Karpas-422 (cell line): Measurements from ENCODE around the gene USP48. TPM values are rescaled to one million over a fixed set of nuclear protein-coding genes. Genes with fewer than 3 reads are reported as not detected.
"Not testable (repeated sequence)": the region's sequence is repeated elsewhere in the genome, so short reads cannot be mapped to it uniquely, and the experiment has no call there.

ENCODE experiments used
- DNase-seq: peaks from one replicate; pipeline ENCODE4 v3.0.0-alpha.2; 2015
- H2AFZ ChIP-seq: fragments of 200-600 bp; sonication (generic); 2 replicates; pipeline ENCODE4 v1.6.1; 2014; ENCODE audit warnings: antibody characterized with exemption, low read length, mixed read lengths
- H3K27ac ChIP-seq: fragments of 200-600 bp; sonication (generic); 2 replicates; pipeline ENCODE4 v1.5.1; 2014; ENCODE audit warnings: mild to moderate bottlenecking, low read length, moderate library complexity
- H3K27me3 ChIP-seq: fragments of 200-600 bp; sonication (generic); 2 replicates; pipeline ENCODE4 v1.6.1; 2014; ENCODE audit warnings: low read length, mixed read lengths
- H3K36me3 ChIP-seq: fragments of 200-600 bp; sonication (generic); 2 replicates; pipeline ENCODE4 v1.6.1; 2014; ENCODE audit warnings: low read length, mixed read lengths; ENCODE audit not compliant: insufficient read depth
- H3K4me1 ChIP-seq: fragments of 200-600 bp; sonication (generic); 2 replicates; pipeline ENCODE4 v1.6.1; 2014; ENCODE audit warnings: mild to moderate bottlenecking, low read length, mixed read lengths
- H3K4me2 ChIP-seq: fragments of 200-600 bp; sonication (generic); 2 replicates; pipeline ENCODE4 v1.6.1; 2014; ENCODE audit warnings: low read length, low read depth, mild to moderate bottlenecking; ENCODE audit not compliant: poor library complexity, severe bottlenecking
- H3K4me3 ChIP-seq: fragments of 200-600 bp; sonication (generic); 2 replicates; pipeline ENCODE4 v1.5.1; 2014; ENCODE audit warnings: mild to moderate bottlenecking, antibody characterized with exemption, low read length, mixed read lengths
- H3K79me2 ChIP-seq: fragments of 200-600 bp; sonication (generic); 2 replicates; pipeline ENCODE4 v1.6.1; 2014; ENCODE audit warnings: mild to moderate bottlenecking, low read length, mixed read lengths
- H3K9ac ChIP-seq: fragments of 200-600 bp; sonication (generic); 2 replicates; pipeline ENCODE4 v1.6.0; 2014; ENCODE audit warnings: low read length
- H3K9me2 ChIP-seq: fragments of 200-600 bp; sonication (generic), shearing (Covaris generic); replicated peaks from 2 replicates; pipeline ENCODE4 v1.6.0; 2014; ENCODE audit warnings: mild to moderate bottlenecking, low read length, moderate library complexity; ENCODE audit not compliant: insufficient read depth
- H3K9me3 ChIP-seq: fragments of 300-700, 200-600 bp; sonication (generic); 2 replicates; pipeline ENCODE4 v1.6.1; 2014; ENCODE audit warnings: low read length, mixed read lengths
- H4K20me1 ChIP-seq: fragments of 200-600 bp; sonication (generic); 2 replicates; pipeline ENCODE4 v1.6.1; 2014; ENCODE audit warnings: mild to moderate bottlenecking, antibody characterized with exemption, low read length, low read depth; ENCODE audit not compliant: insufficient read depth
- total RNA-seq: library from RNA; depleted of rRNA; stranded (reverse); fragments of >200 nt; shearing (Covaris generic); gene quantifications from 2 replicates; pipeline ENCODE4 v1.2.3, GENCODE V29; 2014; ENCODE audit warnings: low replicate concordance

USP48 gene
- total RNA-seq, 1 experiment from 2014 or later: 35.1 TPM

DNA sequence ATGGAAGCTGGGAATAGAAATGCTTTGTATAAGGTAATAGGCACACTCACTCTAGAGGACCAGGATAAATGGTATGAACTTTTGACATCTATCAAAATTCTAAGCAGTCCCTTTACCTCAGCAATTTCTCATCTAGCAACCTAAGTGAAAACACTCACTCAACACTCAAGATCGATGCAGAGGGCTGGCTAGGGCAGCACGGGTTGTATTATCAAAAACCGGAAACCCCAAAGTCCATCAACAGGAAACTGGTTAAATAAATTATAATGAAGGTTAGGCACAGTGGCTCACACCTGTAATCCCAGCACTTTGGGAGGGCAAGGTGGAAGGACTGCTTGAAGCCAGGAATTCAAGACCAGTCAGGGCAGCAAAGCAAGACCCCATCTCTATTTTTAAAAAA, 9.4 kb downstream of the USP48 start:
- H3K9ac ChIP-seq: no peak overlapping the region
- no peak overlapping the region for H3K4me3 ChIP-seq
- H3K4me1 ChIP-seq: 0 out of 2 replicates have a peak, but pooled peaks cover 5% of the 10 kb centered on the region
- no peak overlapping the region for H2AFZ ChIP-seq
- DNase-seq: no peak
- H3K79me2 ChIP-seq: peaks cover 96% of the 10 kb centered on the region
- 0 out of 2 replicates have a peak, but pooled peaks cover 4% of the 10 kb centered on the region for H4K20me1 ChIP-seq
- no peak overlapping the region for H3K27ac ChIP-seq
- no peak overlapping the region for H3K4me2 ChIP-seq
- H3K9me3 ChIP-seq: no peaks in the 10 kb centered on the region
- no peaks in the 10 kb centered on the region for H3K9me2 ChIP-seq
- H3K27me3 ChIP-seq: no peaks in the 10 kb centered on the region
- H3K36me3 ChIP-seq: no peaks in the 10 kb centered on the region

DNA sequence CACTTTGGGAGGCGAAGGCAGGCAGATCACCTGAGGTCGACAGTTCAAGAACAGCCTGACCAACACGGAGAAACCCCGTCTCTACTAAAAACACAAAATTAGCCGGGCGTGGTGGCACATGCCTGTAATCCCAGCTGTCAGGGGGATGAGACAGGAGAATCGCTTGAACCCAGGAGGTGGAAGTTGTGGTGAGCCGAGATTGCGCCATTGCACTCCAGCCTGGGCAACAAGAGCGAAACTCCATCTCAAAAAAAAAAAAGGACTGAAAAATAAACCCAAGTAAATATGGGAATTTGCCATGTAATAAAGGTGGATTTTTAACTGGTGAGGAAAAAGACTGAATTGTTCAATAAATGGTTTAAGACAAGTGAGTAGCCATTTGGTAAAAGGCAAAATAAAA, 11.3 kb downstream of the USP48 start:
- H3K9me2 ChIP-seq, H3K9me3 ChIP-seq, H3K4me3 ChIP-seq, H4K20me1 ChIP-seq, H3K4me1 ChIP-seq, H3K4me2 ChIP-seq, H2AFZ ChIP-seq, H3K27me3 ChIP-seq, H3K27ac ChIP-seq, H3K36me3 ChIP-seq, DNase-seq, H3K9ac ChIP-seq: not testable (repeated sequence)
- H3K79me2 ChIP-seq: peaks cover 97% of the 10 kb centered on the region

DNA sequence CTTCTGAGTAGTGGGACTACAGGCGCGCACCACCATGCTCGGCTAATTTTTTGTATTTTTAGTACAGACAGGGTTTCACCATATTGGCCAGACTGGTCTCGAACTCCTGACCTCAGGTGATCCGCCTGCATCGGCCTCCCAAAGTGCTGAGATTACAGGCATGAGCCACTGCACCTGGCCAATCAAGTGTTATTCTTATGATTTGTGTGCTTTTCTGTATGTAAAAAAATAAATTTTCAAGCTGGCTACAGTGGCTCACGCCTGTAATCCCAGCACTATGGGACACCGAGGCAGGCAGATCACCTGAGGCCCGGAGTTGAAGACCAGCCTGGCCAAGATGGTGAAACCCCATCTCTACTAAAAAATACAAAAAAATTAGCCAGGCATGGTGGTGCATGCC, 12.3 kb downstream of the USP48 start:
- not testable (repeated sequence) for H3K9ac ChIP-seq, H3K36me3 ChIP-seq, H3K9me2 ChIP-seq, H4K20me1 ChIP-seq, DNase-seq, H2AFZ ChIP-seq, H3K27me3 ChIP-seq, H3K4me2 ChIP-seq, H3K4me3 ChIP-seq, H3K9me3 ChIP-seq, H3K27ac ChIP-seq
- Histone ChIP-seq H3K4me1 (peaks cover 15% of the 10 kb centered on the region), H3K79me2 (peaks cover 97% of the 10 kb centered on the region)

DNA sequence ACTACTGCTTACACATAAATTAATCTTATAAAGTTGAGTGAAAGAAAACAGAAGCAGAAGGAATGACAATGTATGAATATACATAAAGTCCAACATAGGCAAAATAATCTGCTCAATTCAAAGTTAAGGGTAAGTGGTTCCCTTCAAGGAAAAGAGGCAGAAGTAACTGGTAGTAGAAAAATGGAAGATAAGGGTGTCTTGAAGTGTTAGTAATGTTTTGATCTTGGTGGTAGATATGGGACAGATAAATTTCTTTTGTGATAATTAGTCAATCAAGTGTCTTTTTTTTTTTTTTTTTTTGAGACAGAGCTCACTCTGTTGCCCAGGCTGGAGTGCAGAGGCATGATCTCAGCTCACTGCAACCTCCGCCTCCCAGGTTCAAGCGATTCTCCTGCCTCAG, 12.7 kb downstream of the USP48 start:
- no peaks in the 10 kb centered on the region for H3K9me3 ChIP-seq
- H3K27ac ChIP-seq: no peak overlapping the region
- H2AFZ ChIP-seq: no peak overlapping the region
- DNase-seq: no peak
- no peaks in the 10 kb centered on the region for H3K36me3 ChIP-seq
- H3K27me3 ChIP-seq: no peaks in the 10 kb centered on the region
- H4K20me1 ChIP-seq: peaks cover 7% of the 10 kb centered on the region; the same call in 1 of the 2 replicates
- H3K4me3 ChIP-seq: no peak overlapping the region
- peaks cover 19% of the 10 kb centered on the region for H3K4me1 ChIP-seq
- peaks cover 97% of the 10 kb centered on the region for H3K79me2 ChIP-seq
- H3K4me2 ChIP-seq: no peak overlapping the region
- no peaks in the 10 kb centered on the region for H3K9me2 ChIP-seq
- no peak overlapping the region for H3K9ac ChIP-seq

DNA sequence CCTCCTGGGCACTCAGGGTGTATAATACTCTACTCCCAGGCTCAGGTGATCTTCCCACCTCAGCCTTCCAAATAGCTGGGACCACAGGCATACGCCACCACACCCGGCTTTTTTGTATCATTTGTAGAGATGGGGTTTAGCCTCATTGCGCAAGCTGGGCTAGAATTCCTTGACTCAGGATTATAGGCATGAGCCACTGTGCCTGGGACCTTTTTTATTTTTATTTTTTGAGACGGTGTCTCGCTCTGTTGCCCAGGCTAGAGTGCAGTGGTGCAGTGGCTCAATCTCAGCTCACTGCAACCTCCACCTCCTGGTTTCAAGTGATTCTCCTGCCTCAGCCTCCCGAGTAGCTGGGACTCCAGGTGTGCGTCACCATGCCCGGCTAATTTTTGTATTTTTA, 15.8 kb downstream of the USP48 start:
- not testable (repeated sequence) for H4K20me1 ChIP-seq, DNase-seq, H3K27me3 ChIP-seq, H3K9ac ChIP-seq, H3K4me2 ChIP-seq, H3K27ac ChIP-seq, H3K9me3 ChIP-seq, H3K4me3 ChIP-seq, H2AFZ ChIP-seq, H3K36me3 ChIP-seq, H3K9me2 ChIP-seq
- peaks cover 50% of the 10 kb centered on the region for H3K4me1 ChIP-seq
- peaks cover 97% of the 10 kb centered on the region for H3K79me2 ChIP-seq

DNA sequence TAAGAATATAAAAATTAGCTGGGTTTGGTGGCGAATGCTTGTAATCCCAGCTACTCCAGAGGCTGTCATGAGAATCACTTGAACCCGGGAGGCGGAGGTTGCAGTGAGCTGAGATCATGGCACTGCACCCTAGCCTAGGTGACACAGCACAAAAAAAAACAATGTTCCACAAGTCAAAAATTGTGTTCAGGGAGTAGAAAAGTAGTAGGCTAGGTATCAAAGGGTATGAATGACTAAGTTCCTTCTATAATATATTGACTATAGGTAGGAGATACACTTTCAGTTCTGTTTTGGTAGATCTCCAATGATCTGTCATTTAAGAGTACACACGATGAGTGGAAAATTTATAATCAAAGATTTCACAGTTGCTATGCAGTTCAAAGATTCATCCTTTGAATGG, 16.7 kb downstream of the USP48 start:
- Histone ChIP-seq H3K4me3 (no peak overlapping the region), H3K27ac (no peak overlapping the region), H3K79me2 (peaks cover 98% of the 10 kb centered on the region), H3K36me3 (no peaks in the 10 kb centered on the region), H3K27me3 (no peaks in the 10 kb centered on the region), H3K9ac (no peak overlapping the region), H3K9me2 (no peaks in the 10 kb centered on the region), H3K4me1 (peaks cover 58% of the 10 kb centered on the region), H3K9me3 (no peaks in the 10 kb centered on the region), H3K4me2 (no peak overlapping the region), H2AFZ (no peak overlapping the region), H4K20me1 (peaks cover 7% of the 10 kb centered on the region; the same call in 1 of the 2 replicates)
- no peak for DNase-seq

DNA sequence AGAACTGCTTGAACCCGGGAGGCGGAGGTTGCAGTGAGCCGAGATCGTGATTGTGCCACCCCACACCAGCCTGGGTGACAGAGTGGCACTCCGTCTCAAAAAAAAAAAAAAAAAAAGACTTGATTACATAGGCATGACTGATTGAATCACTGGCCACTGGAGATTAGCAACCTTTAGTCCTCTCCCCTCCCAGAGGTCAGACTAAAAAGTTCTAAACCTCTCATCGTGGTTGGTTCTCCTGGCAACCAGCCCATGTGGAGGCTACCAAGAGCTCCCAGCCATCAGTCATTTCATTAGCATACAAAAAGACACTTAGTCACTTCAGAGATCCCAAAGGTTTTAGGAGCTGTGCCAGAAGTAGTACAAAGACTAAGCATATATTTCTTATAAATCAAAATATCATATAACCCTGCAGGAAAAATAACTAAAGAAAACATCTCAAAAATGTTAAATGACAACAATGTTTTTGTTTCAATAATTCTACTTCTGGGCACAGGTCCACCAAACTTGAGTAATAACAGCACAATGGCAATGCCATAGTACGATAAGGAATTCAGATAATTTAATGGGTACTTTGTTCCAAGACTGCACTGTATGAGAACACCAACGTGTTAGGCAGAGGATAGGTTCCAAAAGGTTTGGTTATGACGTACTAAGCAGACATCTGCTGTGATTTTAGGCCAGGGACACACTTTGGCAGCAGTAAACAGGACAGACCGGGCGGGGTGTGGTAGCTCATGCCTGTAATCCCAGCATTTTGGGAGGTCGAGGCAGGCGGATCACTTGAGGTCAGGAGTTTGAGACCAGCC, 18.1 kb downstream of the USP48 start:
- Histone ChIP-seq H3K36me3 (no peaks in the 10 kb centered on the region), H3K27ac (peak overlapping the region; percentile 85), H3K79me2 (peaks cover 98% of the 10 kb centered on the region), H3K9me2 (no peaks in the 10 kb centered on the region), H2AFZ (no peak overlapping the region), H3K9me3 (no peaks in the 10 kb centered on the region), H3K27me3 (no peaks in the 10 kb centered on the region), H4K20me1 (peaks cover 3% of the 10 kb centered on the region; the same call in 1 of the 2 replicates), H3K4me1 (peaks cover 68% of the 10 kb centered on the region), H3K4me3 (no peak overlapping the region), H3K4me2 (peak overlapping the region; percentile 60), H3K9ac (peak overlapping the region; percentile 15; the same call in 1 of the 2 replicates)
- DNase-seq: no peak

DNA sequence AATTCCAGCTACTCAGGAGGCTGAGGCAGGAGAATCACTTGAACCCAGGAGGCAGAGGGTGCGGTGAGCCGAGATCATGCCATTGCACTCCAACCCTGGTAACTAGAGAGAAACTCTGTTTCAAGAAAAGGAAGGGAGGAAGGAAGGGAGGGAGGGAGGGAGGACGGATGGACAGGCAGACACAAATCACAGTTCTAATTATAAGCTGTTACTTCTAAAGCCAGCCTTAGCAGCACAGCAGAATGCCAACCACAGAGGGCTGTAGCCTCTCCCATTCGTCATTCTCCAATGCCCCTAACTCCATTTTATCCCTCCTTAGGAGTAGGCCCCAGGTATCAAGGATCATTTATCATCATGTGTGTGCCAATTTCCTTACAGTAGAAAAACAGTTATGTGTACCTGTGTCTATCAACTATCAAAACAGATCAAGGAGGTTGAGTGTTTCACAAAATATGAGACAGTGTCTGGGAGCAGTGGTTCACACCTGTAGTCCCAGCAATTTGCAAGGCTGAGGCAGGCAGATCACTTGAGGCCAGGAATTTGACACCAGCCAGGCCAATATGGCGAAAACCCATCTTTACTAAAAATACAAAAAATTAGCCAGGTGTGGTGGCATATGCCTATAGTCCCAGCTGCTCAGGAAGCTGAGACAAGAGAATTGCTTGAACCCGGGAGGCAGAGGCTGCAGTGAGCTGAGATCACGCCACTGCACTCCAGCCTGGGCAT, 19.1 kb downstream of the USP48 start:
- peaks cover 3% of the 10 kb centered on the region; the same call in 1 of the 2 replicates for H4K20me1 ChIP-seq
- no peaks in the 10 kb centered on the region for H3K36me3 ChIP-seq
- no peak overlapping the region for H2AFZ ChIP-seq
- H3K4me3 ChIP-seq: peak overlapping the region; percentile 24; the same call in 1 of the 2 replicates
- H3K27ac ChIP-seq: peak overlapping the region; percentile 85
- peaks cover 72% of the 10 kb centered on the region for H3K4me1 ChIP-seq
- peak; percentile 53 for DNase-seq
- no peaks in the 10 kb centered on the region for H3K27me3 ChIP-seq
- peak overlapping the region; percentile 25; the same call in 1 of the 2 replicates for H3K9ac ChIP-seq
- no peaks in the 10 kb centered on the region for H3K9me3 ChIP-seq
- peak overlapping the region; percentile 60 for H3K4me2 ChIP-seq
- H3K9me2 ChIP-seq: no peaks in the 10 kb centered on the region
- H3K79me2 ChIP-seq: peaks cover 98% of the 10 kb centered on the region
